Lower leg skin (tissue), 4 donors: Measurements from ENCODE around the gene MDH1. TPM values are rescaled to one million over a fixed set of nuclear protein-coding genes. Genes with fewer than 3 reads are reported as not detected.
"Not testable (repeated sequence)": the region's sequence is repeated elsewhere in the genome, so short reads cannot be mapped to it uniquely, and the experiment has no call there.

Source experiments
- DNase-seq, 2 donors: peaks; one replicate each; pipeline ENCODE4 v3.0.0-alpha.2; 2019; ENCODE audit warnings: low spot score in 2 of 2
- H3K4me3 ChIP-seq: fragments of 200-600 bp; sonication (generic); 2 replicates; pipeline ENCODE4 v1.5.1; 2017; ENCODE audit warnings: mild to moderate bottlenecking, low read depth; ENCODE audit not compliant: poor library complexity, severe bottlenecking
- POLR2A ChIP-seq, 2 donors: fragments of 450-650 bp; IDR thresholded peaks; one replicate each; pipeline ENCODE4 v1.6.1; 2016 to 2017; ENCODE audit warnings: antibody characterized with exemption in 2 of 2, mild to moderate bottlenecking in 1 of 2, moderate library complexity in 1 of 2
- WGBS, 2 donors: methylation state at CpG; one replicate each; pipeline ENCODE4 v1.1.5; 2018; 5-methylcytosine and 5-hydroxymethylcytosine counted together
- intact Hi-C: fragments of 100-400 bp; cut with DNase I; formaldehyde crosslinking; loops from one replicate; pipeline ENCODE4 v1.15.0; 2023; ENCODE audit warnings: low total_unique reads
- total RNA-seq, 4 donors: library from RNA; depleted of rRNA; stranded (reverse); fragments of >200 nt; gene quantifications; one replicate each; pipeline ENCODE4 v1.1.0, GENCODE V29; 2016
- TF ChIP-seq, protein P1 (sequence below), 3 donors: fragments of 450-650 bp; IDR thresholded peaks; one replicate each; pipeline ENCODE4 v1.5.1; 2016; ENCODE audit warnings: antibody characterized with exemption in 3 of 3, mild to moderate bottlenecking in 3 of 3, moderate library complexity in 2 of 3

Gene MDH1
- total RNA-seq, 4 donors from 2014 or later, result 80.9 to 150 (median 115) TPM

DNA sequence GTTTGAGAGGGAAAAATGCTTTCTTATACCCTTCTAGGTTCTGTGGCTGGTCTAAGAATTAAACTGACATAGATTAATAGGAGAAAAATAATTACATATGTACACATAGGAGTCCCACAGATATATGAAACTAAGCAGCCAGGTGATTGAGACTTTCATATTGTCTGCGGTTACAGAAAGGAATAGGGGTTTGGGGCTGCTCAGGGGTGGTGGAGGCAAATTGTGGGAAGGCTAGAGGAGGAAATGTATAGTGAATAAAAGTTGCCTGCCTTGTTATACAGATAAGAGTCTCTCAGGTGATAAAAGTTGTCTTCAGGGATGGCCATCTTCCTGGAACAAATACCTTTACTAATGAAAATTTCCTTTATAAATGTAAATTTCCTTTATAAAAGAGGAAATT, 28.6 kb downstream of the MDH1 start:
- TF ChIP-seq POLR2A (IDR thresholded peaks at IDR 0.05), result no peak
- TF ChIP-seq, protein P1, sequence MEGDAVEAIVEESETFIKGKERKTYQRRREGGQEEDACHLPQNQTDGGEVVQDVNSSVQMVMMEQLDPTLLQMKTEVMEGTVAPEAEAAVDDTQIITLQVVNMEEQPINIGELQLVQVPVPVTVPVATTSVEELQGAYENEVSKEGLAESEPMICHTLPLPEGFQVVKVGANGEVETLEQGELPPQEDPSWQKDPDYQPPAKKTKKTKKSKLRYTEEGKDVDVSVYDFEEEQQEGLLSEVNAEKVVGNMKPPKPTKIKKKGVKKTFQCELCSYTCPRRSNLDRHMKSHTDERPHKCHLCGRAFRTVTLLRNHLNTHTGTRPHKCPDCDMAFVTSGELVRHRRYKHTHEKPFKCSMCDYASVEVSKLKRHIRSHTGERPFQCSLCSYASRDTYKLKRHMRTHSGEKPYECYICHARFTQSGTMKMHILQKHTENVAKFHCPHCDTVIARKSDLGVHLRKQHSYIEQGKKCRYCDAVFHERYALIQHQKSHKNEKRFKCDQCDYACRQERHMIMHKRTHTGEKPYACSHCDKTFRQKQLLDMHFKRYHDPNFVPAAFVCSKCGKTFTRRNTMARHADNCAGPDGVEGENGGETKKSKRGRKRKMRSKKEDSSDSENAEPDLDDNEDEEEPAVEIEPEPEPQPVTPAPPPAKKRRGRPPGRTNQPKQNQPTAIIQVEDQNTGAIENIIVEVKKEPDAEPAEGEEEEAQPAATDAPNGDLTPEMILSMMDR (IDR thresholded peaks at IDR 0.05), result no peak
- no peak for DNase-seq
- H3K4me3 ChIP-seq, result no peak overlapping the region
- intact Hi-C loops, result no loop called here
- 73 to 82% methylated on average over 1 of the region's 1 CpG for WGBS, 2 donors

DNA sequence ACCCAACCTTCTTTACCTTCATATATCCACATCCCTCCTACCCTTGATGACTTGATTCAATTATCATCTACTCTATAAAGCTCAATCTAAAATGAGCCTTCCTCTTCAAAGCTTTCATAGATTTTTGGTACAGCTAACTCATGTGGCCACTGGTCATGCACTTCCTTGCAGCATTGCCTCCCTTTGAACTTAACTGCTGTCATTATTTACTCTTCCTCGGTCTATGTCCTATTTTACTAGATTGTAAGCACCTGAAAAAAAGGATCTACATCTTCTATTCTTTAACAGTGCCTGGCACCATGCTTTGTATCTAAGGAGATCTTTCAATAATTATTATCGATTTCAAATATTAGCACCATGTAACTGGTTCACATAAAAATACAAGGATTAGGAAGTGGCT, 30.6 kb downstream of the MDH1 start:
- TF ChIP-seq, protein P1 (IDR thresholded peaks at IDR 0.05), result no peak
- TF ChIP-seq POLR2A (IDR thresholded peaks at IDR 0.05), result no peak
- DNase-seq, result no peak
- WGBS, 2 donors, result 96 to 97% methylated on average over 2 of the region's 2 CpGs
- H3K4me3 ChIP-seq, result no peak overlapping the region
- intact Hi-C loops, result no loop called here

DNA sequence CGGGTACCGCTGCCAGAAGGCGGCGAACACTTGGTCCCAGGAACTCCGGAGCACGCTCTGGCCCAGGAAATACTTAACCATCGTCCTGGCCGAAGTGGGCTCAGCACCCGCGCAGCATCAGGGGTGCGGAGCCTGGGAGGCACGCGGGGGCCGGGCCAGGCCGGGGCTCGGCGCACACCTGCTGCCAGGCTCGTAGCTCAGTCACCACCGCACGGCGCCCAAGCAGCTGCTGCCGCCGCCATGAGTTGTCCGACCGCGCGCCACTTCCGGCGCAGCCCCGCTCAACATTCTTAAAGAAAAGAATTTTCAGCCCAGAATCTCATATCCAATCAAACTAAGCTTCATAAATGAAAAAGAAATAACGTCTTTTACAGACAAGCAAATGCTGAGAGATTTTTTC, 34.0 kb downstream of the MDH1 start:
- TF ChIP-seq POLR2A (IDR thresholded peaks at IDR 0.05), result no peak
- TF ChIP-seq, protein P1 (IDR thresholded peaks at IDR 0.05), result no peak
- H3K4me3 ChIP-seq, result no peak overlapping the region
- 95 to 97% methylated on average over 23 to 31 of the region's 31 CpGs for WGBS, 2 donors
- intact Hi-C loops, result no loop called here
- DNase-seq, result no peak

DNA sequence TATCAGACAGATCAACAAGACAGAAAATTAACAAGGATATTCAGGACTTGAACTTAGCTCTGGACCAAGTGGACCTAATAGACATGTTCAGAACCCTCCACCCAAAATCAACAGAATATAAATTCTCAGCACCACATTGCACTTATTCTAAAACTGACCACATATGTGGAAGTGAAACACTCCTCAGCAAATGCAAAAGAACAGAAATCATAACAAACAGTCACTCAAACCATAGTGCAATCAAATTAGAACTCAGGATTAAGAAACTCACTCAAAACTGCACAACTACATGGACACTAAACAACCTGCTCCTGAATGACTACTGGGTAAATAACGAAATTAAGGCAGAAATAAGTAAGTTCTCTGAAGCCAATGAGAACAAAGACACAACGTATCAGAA, 35.0 kb downstream of the MDH1 start:
- DNase-seq, intact Hi-C loops, H3K4me3 ChIP-seq: not testable (repeated sequence)
- WGBS, 2 donors, result 81 to 84% methylated on average over 2 of the region's 2 CpGs

DNA sequence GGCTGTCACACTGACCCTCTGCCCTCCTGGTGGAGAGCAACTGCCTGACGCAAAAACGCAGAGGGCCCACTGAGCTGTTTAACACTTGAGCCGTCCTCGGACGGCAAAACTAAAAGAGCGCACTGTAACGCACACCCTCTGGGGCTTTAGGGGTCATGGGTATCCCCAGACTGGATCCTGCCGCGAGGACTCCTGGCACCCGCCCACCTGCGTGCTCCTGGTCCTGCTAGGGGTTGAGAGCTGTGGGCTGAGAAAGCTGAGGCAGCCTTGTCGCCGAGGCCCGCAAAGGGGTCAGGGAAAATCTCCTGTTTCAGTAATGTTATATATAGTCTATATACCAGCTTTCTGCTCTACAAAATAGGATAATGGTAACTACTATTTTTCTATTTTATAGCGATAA, 39.1 kb downstream of the MDH1 start:
- no peak for TF ChIP-seq POLR2A (IDR thresholded peaks at IDR 0.05)
- intact Hi-C loops, result no loop called here
- WGBS, 2 donors, result 96% methylated on average over 15 of the region's 15 CpGs
- no peak overlapping the region for H3K4me3 ChIP-seq
- no peak for DNase-seq

DNA sequence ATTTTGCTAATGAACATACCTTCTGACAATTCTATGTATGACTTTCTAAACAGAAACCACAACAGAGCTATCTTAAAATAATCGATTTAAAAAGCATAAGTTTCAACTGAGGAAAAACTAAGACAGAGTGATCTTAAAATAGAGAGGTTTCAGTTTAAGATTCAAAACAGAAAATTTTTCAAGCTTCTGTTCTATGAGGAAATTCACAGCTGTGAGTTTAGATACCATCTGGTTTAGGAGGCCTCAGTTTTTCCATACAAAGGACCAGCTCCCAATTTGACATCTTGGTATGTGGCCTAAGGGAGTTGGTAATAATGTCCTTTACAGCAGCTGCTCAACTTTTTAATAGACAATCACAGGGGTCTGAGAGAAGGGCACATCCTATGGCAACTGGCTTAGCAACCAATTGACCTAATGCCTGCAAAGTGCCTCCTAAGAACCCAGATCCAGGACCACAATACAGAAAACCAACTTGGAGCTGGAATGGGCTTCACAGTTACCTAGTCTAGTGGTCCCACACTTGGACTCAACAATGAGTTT, 39.7 kb downstream of the MDH1 start:
- no peak for TF ChIP-seq POLR2A (IDR thresholded peaks at IDR 0.05)
- TF ChIP-seq, protein P1 (IDR thresholded peaks at IDR 0.05), result no peak
- intact Hi-C loops, result no loop called here
- no peak for DNase-seq
- 83 to 93% methylated on average over 1 of the region's 1 CpG for WGBS, 2 donors
- H3K4me3 ChIP-seq, result no peak overlapping the region

DNA sequence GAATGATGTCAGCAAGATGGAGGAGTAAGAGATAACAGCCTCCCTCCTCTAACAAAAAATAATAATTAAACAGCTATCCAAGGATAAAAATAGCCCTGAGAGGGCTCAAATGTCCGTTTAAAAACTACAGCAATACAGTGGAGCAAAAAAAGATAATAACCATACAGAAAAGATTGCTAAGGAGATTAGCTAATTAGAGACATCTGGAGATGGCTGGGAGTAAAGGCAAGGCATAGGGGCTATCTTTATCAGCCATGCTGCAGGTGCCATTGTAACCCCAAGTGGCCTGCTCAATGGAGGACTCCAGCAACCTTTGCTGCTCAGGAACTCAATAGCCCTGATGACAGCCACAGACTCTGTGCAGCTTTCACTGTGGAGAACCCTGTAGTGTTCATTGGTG, 42.7 kb downstream of the MDH1 start:
- intact Hi-C loops, result no loop called here
- no peak for DNase-seq

More for the DNA sequence above, 42.7 kb downstream of the MDH1 start:
- WGBS, 2 donors, result 52 to 55% methylated on average over 1 of the region's 1 CpG
- no peak overlapping the region for H3K4me3 ChIP-seq
- TF ChIP-seq, protein P1 (IDR thresholded peaks at IDR 0.05), result no peak
- TF ChIP-seq POLR2A (IDR thresholded peaks at IDR 0.05), result no peak
